GM12891 (cell line): ENCODE data around the gene TSHZ2.

Experiments
- PAX5 ChIP-seq: IDR thresholded peaks from 2 replicates; pipeline ENCODE4 v1.6.1; 2011; ENCODE audit warnings: low read length, moderate library complexity, mild to moderate bottlenecking; ENCODE audit not compliant: insufficient read depth, severe bottlenecking
- POLR2A ChIP-seq: IDR thresholded peaks from 2 replicates; pipeline ENCODE4 v1.6.1; 2011; ENCODE audit warnings: low read depth, low read length, control low read depth
- POLR2AphosphoS5 ChIP-seq: IDR thresholded peaks from 2 replicates; pipeline ENCODE4 v1.6.1; 2011; ENCODE audit warnings: low read depth, low read length, control low read depth
- POU2F2 ChIP-seq: IDR thresholded peaks from 2 replicates; pipeline ENCODE4 v1.6.1; 2011; ENCODE audit warnings: low read depth, mild to moderate bottlenecking, control low read depth, low read length, moderate library complexity
- SPI1 ChIP-seq: IDR thresholded peaks from 2 replicates; pipeline ENCODE4 v1.6.1; 2011; ENCODE audit warnings: low read depth, low read length, control low read depth
- TAF1 ChIP-seq: IDR thresholded peaks from 2 replicates; pipeline ENCODE4 v1.6.1; 2011; ENCODE audit warnings: low read depth, low read length, control low read depth

DNA sequence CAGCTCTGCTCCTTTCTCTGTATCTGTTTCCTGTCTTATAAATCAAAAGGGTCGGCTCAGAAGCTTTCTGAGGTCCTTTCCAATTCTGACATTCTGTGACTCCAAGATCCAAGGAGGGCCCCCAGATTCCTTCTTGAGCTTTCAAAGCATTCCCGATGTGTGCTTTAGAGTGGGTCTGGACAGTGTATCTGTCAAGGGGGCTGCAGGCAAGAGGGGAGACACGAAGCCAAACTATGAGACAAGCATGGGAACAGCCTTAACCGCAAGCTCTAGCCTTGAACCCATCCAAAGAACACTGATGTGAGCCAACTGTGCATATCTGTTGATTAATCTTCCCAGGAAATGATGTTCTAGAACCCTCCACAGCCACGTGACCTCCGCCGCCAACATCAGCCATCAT lies 73.8 kb downstream of the TSHZ2 start:
- TF ChIP-seq POLR2A = no peak
- no peak for TF ChIP-seq POLR2AphosphoS5
- no peak for TF ChIP-seq TAF1
- TF ChIP-seq SPI1 = no peak
- no peak for TF ChIP-seq PAX5
- no peak for TF ChIP-seq POU2F2
